HEK293T (cell line): ENCODE data around the gene ING5.

Source experiments
- ARNT ChIP-seq: fragments of 450-650 bp; IDR thresholded peaks from 2 replicates; pipeline ENCODE4 v1.6.1; 2017; ENCODE audit warnings: mild to moderate bottlenecking
- BHLHE40 ChIP-seq: fragments of 450-650 bp; IDR thresholded peaks from 2 replicates; pipeline ENCODE4 v1.6.1; 2016; ENCODE audit warnings: mild to moderate bottlenecking, moderate library complexity, borderline replicate concordance
- CTBP1 ChIP-seq: fragments of 450-650 bp; IDR thresholded peaks from 2 replicates; pipeline ENCODE4 v1.6.1; 2016; ENCODE audit warnings: borderline replicate concordance
- FOXA1 ChIP-seq: fragments of 450-650 bp; IDR thresholded peaks from 2 replicates; pipeline ENCODE4 v1.6.1; 2016; ENCODE audit warnings: mild to moderate bottlenecking
- FOXM1 ChIP-seq: fragments of 450-650 bp; IDR thresholded peaks from 2 replicates; pipeline ENCODE4 v1.6.1; 2017; ENCODE audit warnings: mild to moderate bottlenecking, borderline replicate concordance
- NFRKB ChIP-seq: fragments of 450-650 bp; IDR thresholded peaks from 2 replicates; pipeline ENCODE4 v1.6.1; 2016; ENCODE audit warnings: mild to moderate bottlenecking, moderate library complexity
- PKNOX1 ChIP-seq: fragments of 450-650 bp; IDR thresholded peaks from 2 replicates; pipeline ENCODE4 v1.6.1; 2016
- SUZ12 ChIP-seq: fragments of 450-650 bp; IDR thresholded peaks from 2 replicates; pipeline ENCODE4 v1.6.1; 2016; ENCODE audit warnings: mild to moderate bottlenecking

- TF ChIP-seq FOXA1: no peak
- no peak for TF ChIP-seq BHLHE40
- no peak for TF ChIP-seq ARNT
- no peak for TF ChIP-seq FOXM1
- no peak for TF ChIP-seq CTBP1
- TF ChIP-seq PKNOX1: no peak
- no peak for TF ChIP-seq SUZ12
- TF ChIP-seq NFRKB: no peak
Measured at GRCh38 chr2:241678784-241679540, 22.9 kb upstream of the ING5 start.
